GM12864 (cell line): ENCODE results near the gene IQGAP2.

Experiments
- DNase-seq: peaks from one replicate; pipeline ENCODE4 v3.0.0-alpha.2; 2011; ENCODE audit warnings: low read depth
- H3K4me3 ChIP-seq: 2 replicates; pipeline ENCODE4 v1.5.1; 2011; ENCODE audit warnings: mild to moderate bottlenecking, low read depth, low read length, control low read depth
- TF ChIP-seq, protein P1 (sequence below): IDR thresholded peaks from 2 replicates; pipeline ENCODE4 v1.5.1; 2011; ENCODE audit warnings: low read depth, mild to moderate bottlenecking, moderate library complexity, low read length, control low read depth, inconsistent platforms; ENCODE audit errors: missing control alignments

IQGAP2 gene

DNA sequence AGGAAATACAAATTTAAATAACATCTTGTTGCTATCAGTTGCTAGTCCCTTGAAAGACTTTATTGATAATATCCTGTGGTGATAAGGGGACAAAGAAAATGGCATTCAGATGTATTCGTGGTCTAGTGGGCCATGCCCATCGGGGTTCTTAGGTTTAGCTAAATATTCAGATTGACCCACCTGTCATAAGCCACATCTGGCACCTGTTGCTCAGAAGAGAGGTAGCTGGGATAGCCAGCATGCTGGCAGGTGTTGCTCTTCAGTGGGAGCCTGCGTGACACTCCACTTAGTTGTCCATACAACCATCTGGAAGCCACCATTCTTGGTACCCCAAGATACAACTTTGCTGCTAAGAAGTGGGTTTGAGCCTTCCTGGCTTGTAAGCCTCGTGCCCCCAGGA is 183.4 kb downstream of the IQGAP2 start:
- TF ChIP-seq, protein P1, sequence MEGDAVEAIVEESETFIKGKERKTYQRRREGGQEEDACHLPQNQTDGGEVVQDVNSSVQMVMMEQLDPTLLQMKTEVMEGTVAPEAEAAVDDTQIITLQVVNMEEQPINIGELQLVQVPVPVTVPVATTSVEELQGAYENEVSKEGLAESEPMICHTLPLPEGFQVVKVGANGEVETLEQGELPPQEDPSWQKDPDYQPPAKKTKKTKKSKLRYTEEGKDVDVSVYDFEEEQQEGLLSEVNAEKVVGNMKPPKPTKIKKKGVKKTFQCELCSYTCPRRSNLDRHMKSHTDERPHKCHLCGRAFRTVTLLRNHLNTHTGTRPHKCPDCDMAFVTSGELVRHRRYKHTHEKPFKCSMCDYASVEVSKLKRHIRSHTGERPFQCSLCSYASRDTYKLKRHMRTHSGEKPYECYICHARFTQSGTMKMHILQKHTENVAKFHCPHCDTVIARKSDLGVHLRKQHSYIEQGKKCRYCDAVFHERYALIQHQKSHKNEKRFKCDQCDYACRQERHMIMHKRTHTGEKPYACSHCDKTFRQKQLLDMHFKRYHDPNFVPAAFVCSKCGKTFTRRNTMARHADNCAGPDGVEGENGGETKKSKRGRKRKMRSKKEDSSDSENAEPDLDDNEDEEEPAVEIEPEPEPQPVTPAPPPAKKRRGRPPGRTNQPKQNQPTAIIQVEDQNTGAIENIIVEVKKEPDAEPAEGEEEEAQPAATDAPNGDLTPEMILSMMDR = no peak
- no peak overlapping the region for H3K4me3 ChIP-seq
- no peak for DNase-seq

DNA sequence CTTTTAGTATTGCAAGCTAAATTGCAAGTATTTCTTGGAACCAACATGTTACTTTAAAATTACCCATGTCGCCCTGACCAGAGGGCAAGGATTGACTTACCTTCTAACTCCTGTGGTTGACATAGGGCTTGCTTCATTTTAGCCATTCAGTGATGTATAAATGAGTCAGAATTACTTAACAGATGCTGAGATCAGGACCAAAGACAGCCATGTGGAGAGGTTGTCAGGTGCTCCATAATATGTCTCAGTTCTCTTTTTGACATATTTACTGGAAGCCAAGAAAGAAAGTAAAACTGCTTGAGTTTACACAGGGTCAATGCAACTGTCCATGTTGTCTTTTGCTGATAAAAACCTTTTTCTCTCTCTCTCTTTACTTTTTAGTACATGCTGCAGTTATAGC is 186.9 kb downstream of the IQGAP2 start:
- TF ChIP-seq, protein P1 = no peak
- no peak overlapping the region for H3K4me3 ChIP-seq
- DNase-seq = peak; percentile 65

DNA sequence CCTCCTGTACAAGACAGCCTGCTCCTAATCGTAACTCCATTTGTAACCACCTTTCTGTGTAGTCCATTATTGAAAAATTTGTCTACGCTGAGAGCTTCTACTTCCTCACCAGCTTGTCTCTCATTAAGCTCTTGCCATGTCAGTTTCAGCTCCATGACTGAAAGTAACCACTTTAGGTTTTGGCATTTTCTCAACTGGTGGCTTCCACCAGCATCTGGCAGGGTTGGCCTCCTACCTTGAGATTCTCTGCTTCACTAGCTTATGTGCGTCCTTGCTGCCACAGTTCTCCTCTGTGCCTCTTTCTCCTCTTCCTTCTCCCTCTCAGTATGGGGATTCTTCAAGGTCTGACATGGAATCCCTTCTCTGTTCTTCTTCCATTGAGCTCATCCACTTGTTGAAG is 188.3 kb downstream of the IQGAP2 start:
- TF ChIP-seq, protein P1 = no peak
- H3K4me3 ChIP-seq = no peak overlapping the region
- no peak for DNase-seq

DNA sequence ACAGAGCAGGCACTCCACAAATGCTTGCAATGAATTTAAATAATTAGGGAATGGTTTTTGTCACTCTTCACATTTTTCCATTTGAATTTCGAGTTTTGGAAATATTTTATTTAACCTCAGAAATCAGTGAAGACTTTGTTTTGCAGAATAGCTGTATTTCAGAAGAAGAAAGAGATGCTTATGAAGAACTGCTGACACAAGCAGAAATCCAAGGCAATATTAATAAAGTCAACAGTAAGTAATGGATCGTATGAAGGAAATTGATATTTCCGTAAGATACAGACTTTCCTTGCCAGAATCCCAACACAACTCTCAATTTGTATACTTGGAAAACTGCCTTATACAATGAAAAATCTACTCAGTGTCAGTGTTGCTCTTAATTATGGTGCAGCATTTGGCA is 189.6 kb downstream of the IQGAP2 start:
- DNase-seq = no peak
- H3K4me3 ChIP-seq = no peak overlapping the region
- TF ChIP-seq, protein P1 = no peak

DNA sequence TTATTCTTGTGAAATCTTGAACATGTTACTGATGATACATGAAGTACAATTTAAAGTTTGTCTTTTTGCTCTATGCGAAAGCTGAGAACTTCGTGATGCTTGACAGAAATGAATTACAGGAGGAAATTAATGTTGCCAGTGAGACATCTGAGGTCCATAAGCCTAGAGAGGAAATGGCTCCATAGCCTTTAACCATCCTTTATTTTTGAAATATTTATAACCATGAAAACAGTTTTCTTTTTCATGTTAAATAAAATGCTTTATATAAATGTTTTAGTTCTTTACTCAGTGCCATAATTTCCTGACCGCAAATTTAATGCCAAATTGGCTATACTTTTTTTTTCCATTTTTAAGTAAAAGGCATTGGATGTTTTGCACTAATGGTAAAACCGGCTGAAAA is 191.0 kb downstream of the IQGAP2 start:
- no peak for DNase-seq
- no peak overlapping the region for H3K4me3 ChIP-seq
- TF ChIP-seq, protein P1 = no peak

DNA sequence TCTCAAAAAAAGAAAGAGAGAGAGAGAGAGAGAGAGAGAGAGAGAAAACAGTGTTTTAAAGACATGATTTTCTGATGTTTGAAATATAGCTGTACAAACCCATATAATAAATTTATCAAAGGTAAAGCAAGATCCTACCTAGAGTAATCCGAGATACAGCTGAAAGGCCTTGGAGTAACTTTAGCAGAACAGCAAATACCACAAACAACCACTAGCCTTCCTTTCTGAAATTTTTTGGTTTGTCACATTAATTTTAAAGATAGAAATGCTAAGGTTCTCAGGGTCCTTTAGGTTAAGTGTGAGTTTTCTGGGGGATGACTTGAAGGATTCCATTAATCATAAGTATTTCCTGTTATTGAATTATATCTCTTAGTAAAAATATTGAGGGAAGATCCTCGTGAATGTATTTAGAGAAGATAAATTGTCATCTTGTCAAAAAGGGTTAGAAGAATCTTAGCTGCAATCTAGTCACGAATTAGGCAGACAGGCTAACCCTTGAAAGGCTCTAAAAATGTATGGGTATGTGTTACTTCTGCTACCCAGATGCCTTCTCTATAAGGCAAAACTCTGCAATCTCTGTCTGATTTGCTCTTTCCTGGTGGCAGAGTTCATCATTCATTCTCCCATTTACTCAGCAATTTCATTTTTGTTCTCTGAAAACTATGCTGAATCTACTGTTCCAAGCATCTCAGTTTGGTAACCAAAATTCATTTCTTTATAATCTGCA is 192.8 kb downstream of the IQGAP2 start:
- H3K4me3 ChIP-seq = no peak overlapping the region
- DNase-seq = no peak
- TF ChIP-seq, protein P1 = no peak

DNA sequence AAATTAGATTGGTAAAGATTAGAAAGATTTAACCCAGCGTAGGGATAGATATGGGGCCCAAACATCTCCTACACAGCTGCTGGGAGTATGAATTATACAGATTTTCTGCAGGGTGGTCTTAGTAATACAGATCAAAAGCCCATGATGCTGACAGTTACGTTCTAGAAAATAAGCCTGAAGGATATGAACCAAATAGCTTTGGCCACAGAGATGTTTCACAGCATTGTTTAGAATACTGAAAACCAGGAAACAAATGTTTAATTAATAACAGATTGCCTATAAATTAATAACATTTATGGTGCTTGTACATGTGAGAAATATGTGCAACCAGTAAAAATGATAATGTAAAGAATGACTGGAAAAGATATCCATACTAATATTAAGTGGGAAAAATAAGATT is 195.4 kb downstream of the IQGAP2 start:
- no peak overlapping the region for H3K4me3 ChIP-seq
- DNase-seq = no peak
- TF ChIP-seq, protein P1 = no peak
